ENCODE measurements around the gene PTPN11. TPM values are rescaled to one million over a fixed set of nuclear protein-coding genes. Genes with fewer than 3 reads are reported as not detected.
"Not testable (repeated sequence)": the region's sequence is repeated elsewhere in the genome, so short reads cannot be mapped to it uniquely, and the experiment has no call there.

PTPN11 gene
- total RNA-seq, 4 donors from 2014 or later, result 61.6 to 88.0 (median 75.2) TPM

GRCh38 chr12:112425582-112426382 is 7.0 kb downstream of the PTPN11 start:
- intact Hi-C loops (cut with DNase I; ENCODE audit: low total_unique reads), result no loop called here
- TF ChIP-seq POLR2A (IDR thresholded peaks at IDR 0.05) (no peak), CTCF (IDR thresholded peaks at IDR 0.05) (no peak)
- DNase-seq (ENCODE audit: low spot score in 2 of 2), result no peak
- no peak overlapping the region for H3K4me3 ChIP-seq (ENCODE audit: low read depth, poor library complexity, severe bottlenecking)
- 91 to 98% methylated on average over 7 of the region's 7 CpGs for WGBS, 2 donors

- intact Hi-C loops (cut with DNase I; ENCODE audit: low total_unique reads), result no loop called here
- no peak overlapping the region for H3K4me3 ChIP-seq (ENCODE audit: low read depth, poor library complexity, severe bottlenecking)
- TF ChIP-seq CTCF (IDR thresholded peaks at IDR 0.05), result no peak
- TF ChIP-seq POLR2A (IDR thresholded peaks at IDR 0.05), result no peak
- DNase-seq (ENCODE audit: low spot score in 2 of 2), result no peak
- 97 to 98% methylated on average over 2 of the region's 2 CpGs for WGBS, 2 donors
Measured at GRCh38 chr12:112427760-112428159, 9.0 kb downstream of the PTPN11 start.

- no peak for DNase-seq (ENCODE audit: low spot score in 2 of 2)
- WGBS, 2 donors, result 64 to 72% methylated on average over 5 of the region's 5 CpGs
- intact Hi-C loops (cut with DNase I; ENCODE audit: low total_unique reads), result no loop called here
- TF ChIP-seq POLR2A (IDR thresholded peaks at IDR 0.05), result no peak
- no peak for TF ChIP-seq CTCF (IDR thresholded peaks at IDR 0.05)
- no peak overlapping the region for H3K4me3 ChIP-seq (ENCODE audit: low read depth, poor library complexity, severe bottlenecking)
Measured at GRCh38 chr12:112430929-112431328, 12.2 kb downstream of the PTPN11 start.

- intact Hi-C loops (cut with DNase I; ENCODE audit: low total_unique reads), result no loop called here
- 83 to 85% methylated on average over 3 of the region's 3 CpGs for WGBS, 2 donors
- DNase-seq (ENCODE audit: low spot score in 2 of 2), result no peak
- TF ChIP-seq POLR2A (IDR thresholded peaks at IDR 0.05) (no peak), CTCF (IDR thresholded peaks at IDR 0.05) (no peak)
- H3K4me3 ChIP-seq (ENCODE audit: low read depth, poor library complexity, severe bottlenecking), result no peak overlapping the region
Measured at GRCh38 chr12:112431965-112432364, 13.2 kb downstream of the PTPN11 start.

- no peak overlapping the region for H3K4me3 ChIP-seq (ENCODE audit: low read depth, poor library complexity, severe bottlenecking)
- TF ChIP-seq CTCF (IDR thresholded peaks at IDR 0.05), result no peak
- TF ChIP-seq POLR2A (IDR thresholded peaks at IDR 0.05), result no peak
- intact Hi-C loops (cut with DNase I; ENCODE audit: low total_unique reads), result no loop called here
- no peak for DNase-seq (ENCODE audit: low spot score in 2 of 2)
- WGBS, 2 donors, result 94 to 98% methylated on average over 2 of the region's 2 CpGs
Measured at GRCh38 chr12:112433551-112433950, 14.8 kb downstream of the PTPN11 start.

GRCh38 chr12:112438645-112439044 is 19.9 kb downstream of the PTPN11 start:
- intact Hi-C loops (cut with DNase I; ENCODE audit: low total_unique reads); DNase-seq (ENCODE audit: low spot score in 2 of 2); H3K4me3 ChIP-seq (ENCODE audit: low read depth, poor library complexity, severe bottlenecking): not testable (repeated sequence)
- WGBS, 2 donors, result 88 to 97% methylated on average over 1 of the region's 1 CpG

All from lower leg skin (tissue), 4 donors.